IPS DF 19.7 (cell line): ENCODE measurements around the gene TECTA.

Source experiments
- DNase-seq: peaks from one replicate; pipeline ENCODE4 v3.0.0-alpha.2; 2013; ENCODE audit warnings: low read depth, low spot score

TECTA gene, protein sequence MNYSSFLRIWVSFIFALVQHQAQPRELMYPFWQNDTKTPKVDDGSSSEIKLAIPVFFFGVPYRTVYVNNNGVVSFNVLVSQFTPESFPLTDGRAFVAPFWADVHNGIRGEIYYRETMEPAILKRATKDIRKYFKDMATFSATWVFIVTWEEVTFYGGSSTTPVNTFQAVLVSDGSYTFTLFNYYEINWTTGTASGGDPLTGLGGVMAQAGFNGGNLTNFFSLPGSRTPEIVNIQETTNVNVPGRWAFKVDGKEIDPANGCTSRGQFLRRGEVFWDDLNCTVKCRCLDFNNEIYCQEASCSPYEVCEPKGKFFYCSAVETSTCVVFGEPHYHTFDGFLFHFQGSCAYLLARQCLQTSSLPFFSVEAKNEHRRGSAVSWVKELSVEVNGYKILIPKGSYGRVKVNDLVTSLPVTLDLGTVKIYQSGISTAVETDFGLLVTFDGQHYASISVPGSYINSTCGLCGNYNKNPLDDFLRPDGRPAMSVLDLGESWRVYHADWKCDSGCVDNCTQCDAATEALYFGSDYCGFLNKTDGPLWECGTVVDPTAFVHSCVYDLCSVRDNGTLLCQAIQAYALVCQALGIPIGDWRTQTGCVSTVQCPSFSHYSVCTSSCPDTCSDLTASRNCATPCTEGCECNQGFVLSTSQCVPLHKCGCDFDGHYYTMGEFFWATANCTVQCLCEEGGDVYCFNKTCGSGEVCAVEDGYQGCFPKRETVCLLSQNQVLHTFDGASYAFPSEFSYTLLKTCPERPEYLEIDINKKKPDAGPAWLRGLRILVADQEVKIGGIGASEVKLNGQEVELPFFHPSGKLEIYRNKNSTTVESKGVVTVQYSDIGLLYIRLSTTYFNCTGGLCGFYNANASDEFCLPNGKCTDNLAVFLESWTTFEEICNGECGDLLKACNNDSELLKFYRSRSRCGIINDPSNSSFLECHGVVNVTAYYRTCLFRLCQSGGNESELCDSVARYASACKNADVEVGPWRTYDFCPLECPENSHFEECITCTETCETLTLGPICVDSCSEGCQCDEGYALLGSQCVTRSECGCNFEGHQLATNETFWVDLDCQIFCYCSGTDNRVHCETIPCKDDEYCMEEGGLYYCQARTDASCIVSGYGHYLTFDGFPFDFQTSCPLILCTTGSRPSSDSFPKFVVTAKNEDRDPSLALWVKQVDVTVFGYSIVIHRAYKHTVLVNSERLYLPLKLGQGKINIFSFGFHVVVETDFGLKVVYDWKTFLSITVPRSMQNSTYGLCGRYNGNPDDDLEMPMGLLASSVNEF (N-terminal part only)

DNA sequence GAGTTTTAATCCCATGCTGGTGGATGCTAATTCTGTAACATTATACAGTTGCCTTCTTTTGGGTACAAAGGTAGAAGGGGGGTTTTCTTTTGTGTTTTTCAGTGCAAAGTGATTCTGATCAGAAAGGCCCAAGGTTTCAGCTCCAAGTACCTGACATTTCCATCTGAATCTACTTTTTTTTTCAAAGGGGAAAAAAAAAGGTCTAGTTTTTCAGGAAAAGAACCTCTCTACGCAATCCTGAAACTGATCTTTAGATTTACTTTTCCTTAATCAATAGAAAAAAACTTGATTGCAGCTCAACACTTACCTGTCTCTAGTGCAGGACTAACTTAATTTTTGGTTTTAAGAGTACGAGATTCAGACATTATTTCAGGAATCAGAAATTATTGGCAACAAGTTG is at the start of gene TECTA:
Gene TECTA, plus strand, starts transcription at position 301 of the 400 bp plus-strand sequence. CDS start 1,423 bp downstream, outside the sequence.
- no peak for DNase-seq

DNA sequence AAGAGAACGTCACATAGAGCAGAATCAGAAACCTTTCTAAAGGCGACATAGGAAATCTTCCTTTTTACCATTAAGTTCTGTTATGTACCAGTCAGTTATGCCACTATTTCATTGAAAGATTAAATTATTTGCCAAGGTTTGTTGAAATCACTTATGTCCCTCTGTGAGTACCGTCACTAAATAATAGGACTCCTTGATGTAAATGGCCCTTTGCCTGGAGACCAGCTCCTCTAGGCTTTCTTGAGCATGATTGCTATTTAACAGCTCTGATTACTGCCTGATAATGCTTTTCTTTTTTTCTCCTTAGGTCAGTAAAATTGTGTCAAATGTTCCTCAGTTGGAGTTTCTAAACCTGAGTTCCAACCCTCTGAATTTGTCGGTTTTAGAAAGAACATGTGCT is 47.8 kb upstream of the TECTA start:
- DNase-seq = no peak

DNA sequence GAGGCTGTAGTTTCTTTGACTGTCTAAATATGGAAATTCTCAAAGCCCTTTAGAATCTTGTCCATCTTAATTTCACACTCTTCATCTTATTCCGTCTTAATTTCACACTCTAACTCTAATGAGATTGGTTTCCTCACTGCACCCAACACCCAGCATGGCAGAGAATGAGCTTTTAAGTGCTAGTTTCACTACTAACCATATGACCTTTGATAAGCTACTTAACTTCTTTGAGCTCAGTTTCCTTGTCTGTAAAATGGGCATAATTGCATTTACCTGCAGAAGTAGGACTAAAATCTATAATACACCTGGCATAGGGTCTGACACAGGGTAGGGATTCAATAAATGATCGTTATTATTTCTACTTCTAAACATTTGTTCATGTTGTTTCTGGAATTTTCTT is 46.8 kb upstream of the TECTA start:
- no peak for DNase-seq

DNA sequence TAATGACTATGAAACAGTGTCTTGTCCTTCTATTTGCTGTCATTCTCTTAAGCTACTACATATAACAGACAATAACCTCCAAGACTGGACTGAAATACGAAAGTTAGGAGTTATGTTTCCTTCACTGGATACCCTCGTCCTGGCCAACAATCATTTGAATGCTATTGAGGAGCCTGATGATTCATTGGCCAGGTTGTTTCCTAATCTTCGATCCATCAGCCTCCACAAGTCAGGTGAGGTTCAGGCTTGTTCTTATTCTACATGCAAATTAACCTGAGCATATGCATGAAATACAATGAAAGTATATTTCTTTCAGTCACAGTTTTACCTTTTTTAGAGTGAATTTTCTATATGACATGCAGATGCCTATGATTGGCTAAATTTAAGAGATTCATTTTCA is 46.0 kb upstream of the TECTA start:
- DNase-seq = no peak

DNA sequence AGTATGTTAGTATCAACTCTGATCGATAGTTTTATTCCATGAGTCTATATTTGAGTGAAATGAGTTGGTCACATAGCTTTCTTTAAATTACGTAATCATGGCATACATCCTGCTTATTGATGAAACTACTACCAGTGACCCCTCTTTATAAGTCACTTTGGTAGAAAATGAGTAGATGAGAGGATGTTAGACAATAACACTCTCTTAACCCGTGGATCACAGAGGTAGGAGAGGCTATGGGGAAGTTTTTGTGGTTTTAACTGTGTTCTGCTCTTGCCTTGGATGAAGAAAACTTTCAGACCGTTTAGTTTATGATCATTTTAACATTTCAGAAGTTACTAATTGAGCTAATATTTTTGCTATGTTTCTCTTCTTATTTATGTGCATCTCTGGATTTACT is 43.1 kb upstream of the TECTA start:
- no peak for DNase-seq

DNA sequence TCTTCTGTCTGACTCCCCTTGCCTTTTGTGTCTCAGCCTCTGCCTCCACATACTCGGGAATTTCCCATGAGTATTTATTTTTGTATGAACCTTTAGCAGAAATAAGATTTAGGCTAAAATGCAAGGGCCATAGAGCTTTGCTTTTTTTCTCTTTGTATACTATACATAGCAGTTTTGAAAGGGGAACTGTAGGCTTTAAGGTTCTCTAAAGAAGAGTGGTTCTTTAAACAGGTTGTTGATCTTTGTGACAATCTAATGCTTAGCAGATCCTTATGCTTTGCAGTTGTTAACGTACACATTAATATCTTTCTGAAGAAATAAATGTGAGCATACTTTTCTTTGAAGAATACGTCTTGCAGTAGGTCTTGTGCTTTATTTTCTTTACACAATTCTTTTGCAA is 42.1 kb upstream of the TECTA start:
- DNase-seq = no peak

DNA sequence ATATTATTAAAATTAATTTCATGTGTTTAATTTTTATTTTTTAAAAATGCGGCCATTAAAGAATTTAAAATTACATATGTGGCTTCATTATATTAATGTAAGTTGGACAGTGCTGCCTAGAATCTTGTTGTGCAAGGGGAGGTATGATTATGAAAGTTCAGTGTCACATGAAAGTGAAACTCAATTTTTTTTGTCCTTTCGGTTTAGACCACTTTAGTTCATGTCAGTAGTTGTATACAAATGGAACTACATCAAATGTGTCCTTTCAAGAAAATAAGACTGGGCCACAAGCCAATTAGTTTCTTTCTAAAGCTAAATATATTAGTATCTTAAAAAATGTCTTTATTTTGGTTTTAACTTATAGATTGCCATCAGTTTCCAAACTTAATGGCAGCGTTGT is 41.4 kb upstream of the TECTA start:
- DNase-seq = no peak

DNA sequence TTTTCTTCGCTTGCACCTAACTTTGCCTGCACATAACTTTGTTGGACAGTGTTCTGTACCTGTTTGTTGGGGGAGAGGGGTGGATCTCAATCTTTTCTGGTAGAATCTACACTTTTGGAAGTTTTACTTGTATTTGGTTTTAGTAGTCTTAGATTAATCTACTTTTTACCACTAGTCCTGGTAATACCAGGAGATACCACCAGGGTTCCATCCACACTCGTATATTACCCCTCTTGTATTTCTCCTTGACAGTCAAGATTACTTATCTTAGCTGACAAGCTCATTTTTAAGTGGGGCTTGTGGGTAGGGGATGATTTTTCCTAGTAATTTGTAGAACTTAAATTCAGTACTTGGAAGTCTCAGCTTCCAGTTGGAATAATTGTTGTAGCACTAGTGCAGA is 37.3 kb upstream of the TECTA start:
- no peak for DNase-seq

DNA sequence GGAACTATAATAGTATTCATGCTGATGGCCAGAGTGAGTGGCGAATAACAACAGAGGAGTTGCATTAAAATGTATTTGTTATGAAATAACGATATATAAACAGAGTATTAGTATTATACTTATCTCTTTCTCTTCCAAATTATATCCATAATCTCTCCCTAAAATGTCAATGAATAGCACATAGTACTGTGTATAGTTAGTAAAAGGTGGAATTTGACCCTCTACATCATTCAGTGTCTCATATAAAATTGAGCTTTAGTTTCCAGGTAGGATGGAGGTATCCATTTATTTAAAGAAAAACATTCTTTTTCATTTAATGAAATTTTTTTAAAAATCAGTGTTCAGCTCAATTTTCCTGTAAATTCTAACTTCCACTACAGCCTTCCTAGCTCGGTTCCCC is 34.4 kb upstream of the TECTA start:
- DNase-seq = no peak

DNA sequence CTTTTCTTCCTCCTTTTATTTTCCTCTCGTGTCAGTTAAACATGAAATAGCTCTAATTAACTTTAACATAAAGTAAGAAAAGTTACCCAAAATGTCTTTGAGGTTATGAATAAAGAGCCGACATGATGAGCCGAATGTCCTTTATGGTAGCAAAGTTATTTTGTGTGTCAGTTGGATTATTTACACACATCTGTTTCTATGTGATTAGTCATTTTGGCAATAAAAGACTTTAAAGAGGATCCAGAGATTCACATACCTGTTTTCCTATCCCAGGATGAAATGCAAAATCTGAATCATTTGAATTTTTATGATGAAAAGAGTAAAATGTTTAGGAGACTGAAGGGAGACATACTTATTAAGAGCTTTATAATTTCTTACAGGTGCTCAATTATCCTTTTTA is 34.0 kb upstream of the TECTA start:
- DNase-seq = no peak

DNA sequence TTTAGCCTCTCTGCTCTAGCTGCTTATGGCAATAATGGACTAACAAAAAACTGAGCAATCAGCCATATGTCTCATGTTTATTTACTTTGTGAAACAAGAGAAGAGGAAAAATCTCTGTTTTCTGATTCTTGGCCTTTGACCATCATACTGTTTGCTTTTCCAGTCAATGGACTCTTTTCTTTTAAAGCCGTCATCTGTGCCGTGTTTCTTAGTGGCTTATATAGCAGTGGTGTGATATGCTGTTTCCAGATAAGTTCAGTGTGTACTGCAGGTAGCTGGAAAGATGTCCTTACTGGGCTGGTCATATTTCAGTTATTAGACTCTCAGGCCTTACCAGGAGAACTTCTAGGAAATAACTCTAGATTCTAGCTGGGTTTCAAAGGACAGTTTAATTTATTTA is 33.6 kb upstream of the TECTA start:
- no peak for DNase-seq

DNA sequence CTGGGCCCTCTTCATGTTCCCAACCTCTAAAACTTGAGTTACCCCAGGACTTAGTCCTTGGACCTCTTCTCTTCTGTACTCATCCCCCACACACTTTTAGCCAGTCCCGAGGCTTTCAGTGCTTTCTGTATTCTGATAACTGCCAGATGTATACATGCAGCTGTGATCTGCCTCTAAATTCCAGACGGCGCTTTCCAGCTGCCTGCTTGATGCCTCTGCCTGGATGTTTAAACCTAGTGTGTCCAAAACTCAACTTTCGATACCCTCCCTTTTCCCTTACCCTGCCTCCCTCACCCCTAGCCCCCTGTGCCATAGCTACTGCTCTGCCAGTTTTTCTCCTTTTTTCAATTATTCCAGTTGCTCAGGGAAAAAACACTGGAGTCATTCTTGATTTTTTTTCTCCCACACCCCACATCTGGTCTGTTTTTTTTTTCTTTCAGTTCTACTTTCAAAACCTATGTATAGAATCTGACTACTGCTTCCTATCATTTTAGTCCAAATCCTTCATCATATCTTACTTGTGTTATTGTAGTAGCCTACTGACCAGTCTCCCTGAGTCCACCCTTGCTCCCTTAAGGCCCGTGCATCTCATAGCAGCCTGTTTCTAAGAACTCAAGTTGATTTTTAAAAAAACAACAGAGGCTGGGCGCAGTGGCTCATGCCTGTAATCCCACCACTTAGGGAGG is 32.9 kb upstream of the TECTA start:
- no peak for DNase-seq

DNA sequence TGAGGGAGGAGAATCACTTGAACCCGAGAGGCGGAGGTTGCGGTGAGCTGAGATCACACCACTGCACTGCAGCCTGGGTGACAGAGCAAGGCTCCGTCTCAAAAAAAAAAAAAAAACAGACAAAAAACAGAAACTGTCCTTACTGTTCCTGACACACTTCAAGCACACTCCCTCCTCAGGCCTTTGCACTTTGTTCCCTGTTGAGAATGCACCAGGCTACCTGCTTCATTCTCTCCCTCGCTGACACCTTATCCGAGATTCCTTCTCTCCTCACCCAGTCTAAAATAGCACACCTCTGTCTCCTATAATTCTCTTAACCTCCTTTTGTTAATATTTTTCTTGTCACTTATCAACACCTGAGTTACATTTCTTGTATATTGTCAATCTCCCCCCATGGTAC is 32.3 kb upstream of the TECTA start:
- DNase-seq = no peak

DNA sequence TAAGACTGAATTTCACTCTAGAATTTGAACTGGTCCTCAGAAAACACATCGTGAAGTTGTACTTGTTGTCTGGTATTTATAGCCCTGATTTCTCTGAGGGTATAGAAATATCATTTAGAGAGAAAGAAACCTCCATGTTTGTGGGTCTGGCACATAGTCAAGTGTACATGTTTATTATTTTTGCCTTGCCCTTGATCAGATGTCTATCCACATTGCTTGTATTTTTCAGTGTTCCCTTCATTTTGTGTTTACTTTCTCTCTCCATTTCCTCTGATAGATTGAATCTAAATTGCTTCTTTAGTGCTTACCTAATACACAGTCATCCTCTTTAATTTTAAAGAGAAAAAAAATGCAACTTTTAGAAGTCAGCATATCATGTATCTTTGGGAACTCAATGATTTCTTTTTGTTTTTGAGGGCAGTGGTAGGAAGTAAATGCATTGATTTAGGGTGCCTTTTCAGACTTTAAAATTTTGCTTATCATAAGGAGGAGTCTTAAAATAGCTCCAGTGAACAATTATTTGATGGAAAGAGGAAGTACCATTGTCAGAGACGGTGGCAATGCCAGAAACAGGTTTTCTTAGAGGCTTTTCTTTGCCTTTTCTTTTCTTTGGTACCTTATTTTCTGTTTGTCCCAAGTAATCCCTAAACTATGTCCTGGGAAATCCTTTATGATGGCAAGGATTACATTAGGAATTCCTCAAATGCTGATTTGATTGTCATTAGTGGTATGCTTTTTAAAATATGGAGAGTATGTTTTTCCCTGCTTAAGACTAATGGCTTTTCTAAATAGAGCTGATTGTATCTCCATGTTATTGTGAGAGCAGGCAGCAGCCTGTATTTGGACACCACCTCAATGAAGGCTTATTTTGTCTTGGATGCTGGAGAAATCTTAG is 29.8 kb upstream of the TECTA start:
- no peak for DNase-seq

DNA sequence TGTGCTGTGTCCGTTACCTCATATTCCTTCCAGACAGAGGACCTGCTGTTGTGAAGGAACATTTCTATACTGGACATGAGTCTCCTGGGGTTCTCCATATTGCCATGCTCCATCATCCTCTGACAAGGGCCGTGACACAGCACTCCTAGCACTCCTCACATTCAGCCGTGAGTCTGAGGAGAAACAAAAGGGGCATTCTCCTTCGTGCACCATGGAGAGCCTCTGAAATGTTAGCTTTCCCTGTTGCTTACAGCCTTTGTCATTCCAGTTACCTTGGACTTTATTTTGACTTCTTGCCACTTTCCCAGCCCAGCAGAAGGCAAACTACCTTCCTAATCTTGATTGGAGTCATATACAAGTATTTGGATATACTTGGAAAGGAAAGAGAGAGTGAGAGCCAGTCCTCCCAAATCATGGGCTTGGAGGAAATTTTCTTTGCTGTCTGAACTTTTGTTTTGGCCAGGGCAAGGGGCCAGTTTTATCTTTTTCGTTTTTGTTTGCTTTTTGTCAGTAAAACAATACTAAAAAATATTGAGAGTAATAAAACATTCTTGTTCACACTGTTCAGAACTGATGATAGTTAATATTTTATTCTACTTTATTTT is 29.1 kb upstream of the TECTA start:
- DNase-seq = peak; percentile 12

DNA sequence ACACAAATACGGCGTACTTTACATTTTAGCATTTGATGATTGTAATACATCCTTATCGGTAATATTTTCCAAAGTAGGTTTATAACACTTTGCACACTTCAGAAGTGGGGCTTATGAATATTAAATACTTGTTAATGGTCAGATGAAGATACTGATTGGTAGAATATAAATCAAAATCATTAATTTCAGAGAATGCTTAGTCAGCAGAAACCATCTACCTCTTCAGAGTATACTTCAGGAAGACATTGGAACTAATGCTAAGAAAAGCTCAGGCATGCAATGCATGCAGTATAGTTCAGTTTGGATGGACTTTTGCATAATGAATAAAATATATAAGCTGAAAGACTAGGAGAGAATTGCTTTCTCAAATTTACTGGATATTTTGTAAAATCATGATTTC is 19.7 kb upstream of the TECTA start:
- DNase-seq = no peak

DNA sequence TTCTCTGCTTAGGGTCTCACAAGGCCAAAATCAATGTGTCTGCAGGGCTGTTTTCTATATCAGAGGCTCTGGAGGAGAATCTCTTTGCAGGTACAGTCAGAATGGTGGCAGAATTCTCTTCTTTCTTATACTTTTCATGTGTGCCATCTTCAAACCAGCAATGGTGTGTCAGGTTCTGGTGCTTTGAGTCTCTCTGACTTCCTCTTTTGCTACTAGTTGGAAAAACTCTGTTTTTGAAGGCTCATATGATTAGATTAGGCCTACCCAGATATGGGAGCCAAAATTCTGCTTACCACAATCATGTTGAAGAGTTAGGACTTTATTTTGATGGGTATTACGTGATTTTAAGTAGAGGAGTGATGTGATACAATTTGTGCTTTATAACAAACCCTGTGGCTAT is 18.8 kb upstream of the TECTA start:
- no peak for DNase-seq

DNA sequence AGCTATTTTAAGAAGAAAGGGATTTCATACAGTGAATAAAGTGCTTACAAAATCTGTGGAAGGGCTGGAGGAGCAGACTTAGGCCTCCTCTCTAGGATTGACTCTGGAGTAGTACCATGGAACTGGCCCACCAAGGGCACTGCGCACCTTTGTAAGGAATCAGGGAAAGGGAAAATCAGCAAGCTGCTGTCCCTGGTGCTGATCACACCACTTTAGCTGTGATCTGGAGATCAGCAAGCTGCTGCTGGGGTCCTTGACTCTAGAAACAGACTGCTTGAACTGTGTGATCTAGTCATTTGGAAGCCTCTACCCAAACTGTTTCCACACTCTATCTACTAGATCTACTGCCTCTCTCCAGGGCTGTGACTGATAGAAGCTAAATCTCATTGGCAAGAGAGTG is 18.4 kb upstream of the TECTA start:
- DNase-seq = peak; percentile 33

DNA sequence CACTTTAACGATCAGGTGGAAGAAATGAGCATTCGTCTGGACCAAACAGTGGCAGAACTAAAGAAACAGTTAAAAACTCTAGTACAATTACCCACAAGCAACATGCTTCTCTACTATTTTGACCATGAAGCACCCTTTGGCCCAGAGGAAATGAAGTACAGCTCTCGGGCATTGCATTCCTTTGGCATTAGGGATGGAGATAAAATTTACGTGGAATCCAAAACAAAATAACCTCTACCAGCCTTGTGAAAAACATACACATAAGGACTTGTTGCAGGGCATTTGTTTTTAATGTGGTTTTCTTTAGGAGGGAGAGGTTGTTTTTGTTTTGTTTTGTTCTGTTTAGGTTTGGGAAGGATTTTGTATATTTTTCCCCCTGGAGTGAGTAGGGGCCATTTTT is 14.2 kb upstream of the TECTA start:
- no peak for DNase-seq

DNA sequence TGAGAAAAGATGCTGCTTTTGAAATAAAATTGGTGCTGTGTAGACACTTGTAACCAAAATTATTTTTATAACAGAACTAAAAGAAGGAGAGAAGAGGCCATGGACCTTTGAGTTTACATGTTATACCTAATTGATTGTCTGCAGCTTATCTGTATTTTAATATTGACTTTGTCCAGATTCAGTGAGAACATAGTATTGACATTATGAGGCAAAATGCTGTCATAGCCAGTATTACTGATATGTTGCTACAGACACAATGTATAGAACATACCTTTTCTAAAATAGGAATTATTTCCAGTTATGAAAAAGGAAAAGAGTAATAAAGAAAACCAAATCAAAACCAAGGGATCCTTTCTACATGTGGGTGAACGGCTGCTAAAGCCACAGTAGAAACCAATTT is 11.5 kb upstream of the TECTA start:
- no peak for DNase-seq
